GM19025 (cell line): Measurements from ENCODE around the gene STC2.

Source experiments
- ATAC-seq: cut with Tn5 transposase; IDR thresholded peaks from one replicate; pipeline ENCODE4 v1.9.1; 2021; ENCODE audit warnings: mild to moderate bottlenecking, low read depth, moderate library complexity; ENCODE audit not compliant: unreplicated experiment

STC2 gene

GRCh38 chr5:173315495-173316338 is 12.5 kb downstream of the STC2 start:
- ATAC-seq, result no peak

- no peak for ATAC-seq
These were observed 13.9 kb downstream of the STC2 start for GRCh38 chr5:173314166-173314952.

- ATAC-seq, result no peak
These were observed 14.8 kb downstream of the STC2 start for GRCh38 chr5:173313351-173313801.

- no peak for ATAC-seq
These were observed 15.4 kb downstream of the STC2 start for GRCh38 chr5:173312821-173313220.

GRCh38 chr5:173311818-173312585 is 16.2 kb downstream of the STC2 start:
- no peak for ATAC-seq

GRCh38 chr5:173310861-173311785 is 17.1 kb downstream of the STC2 start:
- ATAC-seq, result no peak

GRCh38 chr5:173310218-173310769 is 17.9 kb downstream of the STC2 start:
- no peak for ATAC-seq

- no peak for ATAC-seq
These were observed 18.5 kb downstream of the STC2 start for GRCh38 chr5:173309731-173310130.

GRCh38 chr5:173308226-173308625 is 20.0 kb downstream of the STC2 start:
- ATAC-seq, result no peak

GRCh38 chr5:173307695-173308094 is 20.5 kb downstream of the STC2 start:
- no peak for ATAC-seq

GRCh38 chr5:173306695-173307094 is 21.5 kb downstream of the STC2 start:
- no peak for ATAC-seq

GRCh38 chr5:173304591-173304988 is 23.6 kb downstream of the STC2 start:
- ATAC-seq, result no peak

- no peak for ATAC-seq
These were observed 24.2 kb downstream of the STC2 start for GRCh38 chr5:173303878-173304590.

- ATAC-seq, result no peak
These were observed 25.6 kb downstream of the STC2 start for GRCh38 chr5:173302546-173303155.

GRCh38 chr5:173301695-173302545 is 26.3 kb downstream of the STC2 start:
- ATAC-seq, result no peak

GRCh38 chr5:173300389-173301047 is 27.7 kb downstream of the STC2 start:
- no peak for ATAC-seq

GRCh38 chr5:173299820-173300219 is 28.4 kb downstream of the STC2 start:
- no peak for ATAC-seq
